ENCODE results near the gene SIGLEC11.

The SIGLEC11 gene

DNA sequence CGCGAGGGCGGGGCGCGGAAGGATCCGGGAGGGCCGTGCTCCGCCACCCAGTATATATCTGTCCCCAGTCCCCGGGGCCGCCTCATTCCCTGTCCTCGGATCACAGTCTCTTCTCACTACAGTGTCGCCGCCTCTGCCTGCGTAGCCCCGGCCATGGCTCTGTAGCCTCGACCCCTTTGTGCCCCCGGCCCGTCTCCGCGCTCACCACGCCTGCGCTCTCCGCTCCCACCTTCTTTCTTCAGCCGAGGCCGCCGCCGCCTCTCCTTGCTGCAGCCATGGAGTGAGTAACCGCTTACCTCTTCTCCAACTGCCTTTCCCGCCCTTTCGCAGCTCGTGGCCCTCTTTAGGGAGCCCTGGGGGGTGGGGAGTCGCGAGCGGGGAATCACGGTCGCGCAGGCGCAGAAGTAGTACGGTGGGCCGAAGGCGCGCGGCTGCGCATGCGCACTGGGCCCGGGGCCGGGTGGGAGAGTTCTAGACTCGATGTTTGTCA is 31.8 kb downstream of the SIGLEC11 start, which contains the start of the genes ATF5 and NUP62:
Gene ATF5 (plus strand): TSS at position 85 of the 490 bp plus-strand sequence. CDS start 1,646 bp downstream, outside the sequence.
Gene NUP62 (minus strand): TSS at position 384 of the 490 bp plus-strand sequence. CDS start 19,697 bp downstream, outside the sequence.
- peak; percentile 74 for ATAC-seq
- TF ChIP-seq, protein P1, sequence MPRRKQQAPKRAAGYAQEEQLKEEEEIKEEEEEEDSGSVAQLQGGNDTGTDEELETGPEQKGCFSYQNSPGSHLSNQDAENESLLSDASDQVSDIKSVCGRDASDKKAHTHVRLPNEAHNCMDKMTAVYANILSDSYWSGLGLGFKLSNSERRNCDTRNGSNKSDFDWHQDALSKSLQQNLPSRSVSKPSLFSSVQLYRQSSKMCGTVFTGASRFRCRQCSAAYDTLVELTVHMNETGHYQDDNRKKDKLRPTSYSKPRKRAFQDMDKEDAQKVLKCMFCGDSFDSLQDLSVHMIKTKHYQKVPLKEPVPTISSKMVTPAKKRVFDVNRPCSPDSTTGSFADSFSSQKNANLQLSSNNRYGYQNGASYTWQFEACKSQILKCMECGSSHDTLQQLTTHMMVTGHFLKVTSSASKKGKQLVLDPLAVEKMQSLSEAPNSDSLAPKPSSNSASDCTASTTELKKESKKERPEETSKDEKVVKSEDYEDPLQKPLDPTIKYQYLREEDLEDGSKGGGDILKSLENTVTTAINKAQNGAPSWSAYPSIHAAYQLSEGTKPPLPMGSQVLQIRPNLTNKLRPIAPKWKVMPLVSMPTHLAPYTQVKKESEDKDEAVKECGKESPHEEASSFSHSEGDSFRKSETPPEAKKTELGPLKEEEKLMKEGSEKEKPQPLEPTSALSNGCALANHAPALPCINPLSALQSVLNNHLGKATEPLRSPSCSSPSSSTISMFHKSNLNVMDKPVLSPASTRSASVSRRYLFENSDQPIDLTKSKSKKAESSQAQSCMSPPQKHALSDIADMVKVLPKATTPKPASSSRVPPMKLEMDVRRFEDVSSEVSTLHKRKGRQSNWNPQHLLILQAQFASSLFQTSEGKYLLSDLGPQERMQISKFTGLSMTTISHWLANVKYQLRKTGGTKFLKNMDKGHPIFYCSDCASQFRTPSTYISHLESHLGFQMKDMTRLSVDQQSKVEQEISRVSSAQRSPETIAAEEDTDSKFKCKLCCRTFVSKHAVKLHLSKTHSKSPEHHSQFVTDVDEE (CRISPR knock-in tag; IDR thresholded peaks at IDR 0.05), result no peak
- TF ChIP-seq ESRRG (CRISPR knock-in tag; IDR thresholded peaks at IDR 0.05), result no peak

DNA sequence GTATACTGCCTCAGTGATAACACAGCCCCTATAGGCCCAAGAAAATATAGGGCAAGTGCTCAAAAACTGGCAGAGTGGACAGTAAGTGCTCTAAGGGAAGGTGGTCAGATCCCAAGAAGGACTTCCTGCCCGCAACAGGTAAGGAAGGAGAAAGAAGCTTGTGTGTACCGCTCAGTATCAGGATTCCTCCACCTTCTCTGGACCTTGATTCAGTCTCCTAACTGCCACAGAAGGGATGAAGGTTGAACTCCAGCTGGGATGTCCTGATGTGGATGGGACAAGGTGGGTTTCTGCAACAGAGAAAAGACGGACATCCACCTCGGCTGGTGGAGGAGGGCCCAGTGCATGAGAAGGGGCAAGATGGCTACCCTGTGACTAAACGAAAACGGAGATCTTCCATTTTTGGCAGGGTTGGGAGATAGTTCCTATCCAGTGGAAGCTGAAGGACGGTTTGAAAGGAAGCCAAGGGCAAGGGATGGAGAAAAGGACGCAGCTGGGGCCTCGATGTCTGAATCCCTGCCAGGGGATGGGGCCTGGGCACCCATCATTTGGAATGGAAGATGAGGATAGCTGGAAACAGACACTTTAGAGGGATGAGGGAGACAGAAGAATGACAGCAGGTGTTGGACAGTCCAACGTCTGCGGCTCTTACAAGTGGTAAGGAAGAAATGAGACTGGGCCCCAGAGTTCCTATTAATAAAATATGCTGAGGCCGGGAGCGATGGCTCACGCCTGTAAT is 33.3 kb downstream of the SIGLEC11 start:
- ATAC-seq, result no peak
- TF ChIP-seq OSR1 (CRISPR knock-in tag; IDR thresholded peaks at IDR 0.05) (no peak), PPARA (CRISPR knock-in tag; IDR thresholded peaks at IDR 0.05; ENCODE audit: borderline replicate concordance) (no peak), ARNTL (CRISPR knock-in tag; IDR thresholded peaks at IDR 0.05; ENCODE audit: borderline replicate concordance, low read depth) (no peak), BACH2 (CRISPR knock-in tag; IDR thresholded peaks at IDR 0.05; ENCODE audit: borderline replicate concordance) (no peak), ZFP3 (CRISPR knock-in tag; IDR thresholded peaks at IDR 0.05) (no peak)

DNA sequence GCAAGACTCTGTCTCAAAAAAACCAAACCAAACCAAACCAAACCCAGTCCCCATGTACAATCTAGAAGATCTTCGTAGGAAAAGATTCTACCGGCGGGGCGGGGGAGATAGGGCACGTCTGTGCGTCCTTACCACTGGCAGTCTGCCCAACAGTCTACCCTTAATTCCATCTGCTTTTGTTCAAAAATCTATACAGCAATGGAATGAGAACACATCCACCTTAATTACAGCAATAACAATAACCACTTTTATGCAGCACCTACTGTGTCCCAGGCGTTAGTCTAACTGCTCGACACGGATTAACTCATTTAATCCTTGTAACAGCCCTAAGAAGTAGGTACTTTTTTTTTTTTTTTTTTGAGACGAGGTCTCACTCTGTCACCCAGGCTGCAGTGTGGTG is 34.5 kb downstream of the SIGLEC11 start:
- TF ChIP-seq ZFP3 (CRISPR knock-in tag; IDR thresholded peaks at IDR 0.05) (no peak), ZNF70 (CRISPR knock-in tag; IDR thresholded peaks at IDR 0.05) (no peak), RARB (CRISPR knock-in tag; IDR thresholded peaks at IDR 0.05) (no peak), GLIS3 (CRISPR knock-in tag; IDR thresholded peaks at IDR 0.05) (no peak), PPARA (CRISPR knock-in tag; IDR thresholded peaks at IDR 0.05; ENCODE audit: borderline replicate concordance) (no peak), ZC3H10 (CRISPR knock-in tag; IDR thresholded peaks at IDR 0.05) (no peak)
- TF ChIP-seq, protein P1 (CRISPR knock-in tag; IDR thresholded peaks at IDR 0.05), result no peak
- TF ChIP-seq, protein P2, sequence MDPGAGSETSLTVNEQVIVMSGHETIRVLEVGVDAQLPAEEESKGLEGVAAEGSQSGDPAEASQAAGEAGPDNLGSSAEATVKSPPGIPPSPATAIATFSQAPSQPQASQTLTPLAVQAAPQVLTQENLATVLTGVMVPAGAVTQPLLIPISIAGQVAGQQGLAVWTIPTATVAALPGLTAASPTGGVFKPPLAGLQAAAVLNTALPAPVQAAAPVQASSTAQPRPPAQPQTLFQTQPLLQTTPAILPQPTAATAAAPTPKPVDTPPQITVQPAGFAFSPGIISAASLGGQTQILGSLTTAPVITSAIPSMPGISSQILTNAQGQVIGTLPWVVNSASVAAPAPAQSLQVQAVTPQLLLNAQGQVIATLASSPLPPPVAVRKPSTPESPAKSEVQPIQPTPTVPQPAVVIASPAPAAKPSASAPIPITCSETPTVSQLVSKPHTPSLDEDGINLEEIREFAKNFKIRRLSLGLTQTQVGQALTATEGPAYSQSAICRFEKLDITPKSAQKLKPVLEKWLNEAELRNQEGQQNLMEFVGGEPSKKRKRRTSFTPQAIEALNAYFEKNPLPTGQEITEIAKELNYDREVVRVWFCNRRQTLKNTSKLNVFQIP (CRISPR knock-in tag; IDR thresholded peaks at IDR 0.05; ENCODE audit: borderline replicate concordance, low read depth), result no peak
- TF ChIP-seq, protein P3, sequence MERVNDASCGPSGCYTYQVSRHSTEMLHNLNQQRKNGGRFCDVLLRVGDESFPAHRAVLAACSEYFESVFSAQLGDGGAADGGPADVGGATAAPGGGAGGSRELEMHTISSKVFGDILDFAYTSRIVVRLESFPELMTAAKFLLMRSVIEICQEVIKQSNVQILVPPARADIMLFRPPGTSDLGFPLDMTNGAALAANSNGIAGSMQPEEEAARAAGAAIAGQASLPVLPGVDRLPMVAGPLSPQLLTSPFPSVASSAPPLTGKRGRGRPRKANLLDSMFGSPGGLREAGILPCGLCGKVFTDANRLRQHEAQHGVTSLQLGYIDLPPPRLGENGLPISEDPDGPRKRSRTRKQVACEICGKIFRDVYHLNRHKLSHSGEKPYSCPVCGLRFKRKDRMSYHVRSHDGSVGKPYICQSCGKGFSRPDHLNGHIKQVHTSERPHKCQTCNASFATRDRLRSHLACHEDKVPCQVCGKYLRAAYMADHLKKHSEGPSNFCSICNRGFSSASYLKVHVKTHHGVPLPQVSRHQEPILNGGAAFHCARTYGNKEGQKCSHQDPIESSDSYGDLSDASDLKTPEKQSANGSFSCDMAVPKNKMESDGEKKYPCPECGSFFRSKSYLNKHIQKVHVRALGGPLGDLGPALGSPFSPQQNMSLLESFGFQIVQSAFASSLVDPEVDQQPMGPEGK (CRISPR knock-in tag; IDR thresholded peaks at IDR 0.05; ENCODE audit: borderline replicate concordance), result no peak
- TF ChIP-seq, protein P4, sequence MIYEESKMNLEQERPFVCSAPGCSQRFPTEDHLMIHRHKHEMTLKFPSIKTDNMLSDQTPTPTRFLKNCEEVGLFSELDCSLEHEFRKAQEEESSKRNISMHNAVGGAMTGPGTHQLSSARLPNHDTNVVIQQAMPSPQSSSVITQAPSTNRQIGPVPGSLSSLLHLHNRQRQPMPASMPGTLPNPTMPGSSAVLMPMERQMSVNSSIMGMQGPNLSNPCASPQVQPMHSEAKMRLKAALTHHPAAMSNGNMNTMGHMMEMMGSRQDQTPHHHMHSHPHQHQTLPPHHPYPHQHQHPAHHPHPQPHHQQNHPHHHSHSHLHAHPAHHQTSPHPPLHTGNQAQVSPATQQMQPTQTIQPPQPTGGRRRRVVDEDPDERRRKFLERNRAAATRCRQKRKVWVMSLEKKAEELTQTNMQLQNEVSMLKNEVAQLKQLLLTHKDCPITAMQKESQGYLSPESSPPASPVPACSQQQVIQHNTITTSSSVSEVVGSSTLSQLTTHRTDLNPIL (CRISPR knock-in tag; IDR thresholded peaks at IDR 0.05; ENCODE audit: low read depth), result no peak
- no peak for ATAC-seq

DNA sequence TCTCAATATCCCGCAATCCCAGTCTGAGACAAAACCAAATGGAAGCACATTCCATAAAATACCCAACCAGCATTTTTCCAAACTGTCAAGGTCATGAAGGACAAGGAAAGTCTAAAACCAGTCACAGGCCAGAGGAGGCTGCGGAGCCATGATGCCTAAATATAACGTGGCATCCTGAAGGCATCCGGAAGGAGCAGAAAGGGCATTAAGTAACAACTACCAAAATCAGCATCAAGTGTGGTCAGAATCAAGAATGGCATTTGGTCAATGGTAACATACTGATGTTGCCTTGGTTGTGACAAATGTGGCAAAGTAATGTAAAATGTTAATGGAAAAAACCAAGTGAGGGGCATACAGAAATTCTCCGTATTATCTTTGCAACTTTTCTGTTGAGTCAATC is 35.5 kb downstream of the SIGLEC11 start:
- ATAC-seq, result no peak
- TF ChIP-seq OSR1 (CRISPR knock-in tag; IDR thresholded peaks at IDR 0.05) (no peak), TOX (CRISPR knock-in tag; IDR thresholded peaks at IDR 0.05; ENCODE audit: borderline replicate concordance) (no peak), SNAI2 (CRISPR knock-in tag; IDR thresholded peaks at IDR 0.05) (no peak), CSDC2 (CRISPR knock-in tag; IDR thresholded peaks at IDR 0.05) (no peak), ZC3H10 (CRISPR knock-in tag; IDR thresholded peaks at IDR 0.05) (no peak), PPARA (CRISPR knock-in tag; IDR thresholded peaks at IDR 0.05; ENCODE audit: borderline replicate concordance) (no peak), ZNF565 (CRISPR knock-in tag; conservative IDR thresholded peaks at IDR 0.05; ENCODE audit: low read depth) (no peak), BACH2 (CRISPR knock-in tag; IDR thresholded peaks at IDR 0.05; ENCODE audit: borderline replicate concordance) (no peak)
- TF ChIP-seq, protein P1 (CRISPR knock-in tag; IDR thresholded peaks at IDR 0.05), result no peak
- TF ChIP-seq, protein P4 (CRISPR knock-in tag; IDR thresholded peaks at IDR 0.05; ENCODE audit: low read depth), result no peak
